ENCODE results near the gene KIF23. TPM values are rescaled to one million over a fixed set of nuclear protein-coding genes. Genes with fewer than 3 reads are reported as not detected.
A peak's percentile ranks its signal among the peaks of the same experiment; 100 is the strongest.

Gene KIF23
- total and polyA plus RNA-seq, 8 donors, result 3.5 to 69.2 (median 31.0) TPM

DNA sequence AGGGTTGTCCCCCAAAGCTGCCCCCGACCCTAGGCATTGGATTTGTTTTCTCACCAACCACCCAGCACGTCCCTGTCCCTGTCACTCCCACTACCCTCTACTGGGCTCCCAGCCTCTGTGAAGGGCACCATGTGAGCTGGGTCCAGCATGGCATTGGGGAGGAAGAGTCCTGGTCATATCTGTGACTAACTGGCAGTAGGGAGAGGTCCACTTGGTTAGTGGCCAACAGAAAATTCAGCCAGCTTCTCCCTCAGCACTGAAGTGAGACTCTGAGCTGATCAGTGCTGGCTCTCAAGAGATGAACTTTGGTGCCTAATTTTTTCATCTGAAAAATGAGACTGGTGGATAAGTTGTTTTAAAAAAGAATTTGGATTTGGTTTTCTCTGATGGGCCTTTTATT lies 11.3 kb upstream of the KIF23 start:
- DNase-seq (no peak), ATAC-seq (no peak)
- no peak overlapping the region for H3K27ac ChIP-seq
- no peaks in the 10 kb centered on the region for H3K27me3 ChIP-seq
- TF ChIP-seq, protein P1, sequence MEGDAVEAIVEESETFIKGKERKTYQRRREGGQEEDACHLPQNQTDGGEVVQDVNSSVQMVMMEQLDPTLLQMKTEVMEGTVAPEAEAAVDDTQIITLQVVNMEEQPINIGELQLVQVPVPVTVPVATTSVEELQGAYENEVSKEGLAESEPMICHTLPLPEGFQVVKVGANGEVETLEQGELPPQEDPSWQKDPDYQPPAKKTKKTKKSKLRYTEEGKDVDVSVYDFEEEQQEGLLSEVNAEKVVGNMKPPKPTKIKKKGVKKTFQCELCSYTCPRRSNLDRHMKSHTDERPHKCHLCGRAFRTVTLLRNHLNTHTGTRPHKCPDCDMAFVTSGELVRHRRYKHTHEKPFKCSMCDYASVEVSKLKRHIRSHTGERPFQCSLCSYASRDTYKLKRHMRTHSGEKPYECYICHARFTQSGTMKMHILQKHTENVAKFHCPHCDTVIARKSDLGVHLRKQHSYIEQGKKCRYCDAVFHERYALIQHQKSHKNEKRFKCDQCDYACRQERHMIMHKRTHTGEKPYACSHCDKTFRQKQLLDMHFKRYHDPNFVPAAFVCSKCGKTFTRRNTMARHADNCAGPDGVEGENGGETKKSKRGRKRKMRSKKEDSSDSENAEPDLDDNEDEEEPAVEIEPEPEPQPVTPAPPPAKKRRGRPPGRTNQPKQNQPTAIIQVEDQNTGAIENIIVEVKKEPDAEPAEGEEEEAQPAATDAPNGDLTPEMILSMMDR (IDR thresholded peaks at IDR 0.05), result no peak
- H3K36me3 ChIP-seq, result no peaks in the 10 kb centered on the region
- H3K9me3 ChIP-seq, result no peaks in the 10 kb centered on the region
- no peak overlapping the region for H3K4me3 ChIP-seq
- intact Hi-C loops (cut with DNase I), result no loop called here
- no peaks in the 10 kb centered on the region for H3K4me1 ChIP-seq

DNA sequence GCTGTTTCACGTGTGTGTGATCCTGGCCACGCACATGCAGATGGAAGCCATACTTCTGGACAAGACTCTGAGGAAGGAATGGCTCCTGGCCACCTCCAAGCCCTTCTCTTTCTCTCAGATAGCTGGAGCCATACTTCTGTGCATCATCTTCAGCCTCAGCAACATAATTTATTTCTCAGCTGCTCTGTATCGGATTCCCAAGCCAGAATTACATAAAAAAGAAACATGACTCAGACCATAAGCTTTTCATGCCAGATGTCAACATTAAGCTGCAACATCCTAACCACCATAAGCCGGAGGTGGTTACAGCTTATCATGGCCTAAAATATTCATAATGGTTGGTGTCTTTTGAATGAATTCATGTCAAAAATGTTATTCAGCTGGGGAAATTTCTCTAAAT lies 10.6 kb upstream of the KIF23 start:
- intact Hi-C loops (cut with DNase I), result no loop called here

DNA sequence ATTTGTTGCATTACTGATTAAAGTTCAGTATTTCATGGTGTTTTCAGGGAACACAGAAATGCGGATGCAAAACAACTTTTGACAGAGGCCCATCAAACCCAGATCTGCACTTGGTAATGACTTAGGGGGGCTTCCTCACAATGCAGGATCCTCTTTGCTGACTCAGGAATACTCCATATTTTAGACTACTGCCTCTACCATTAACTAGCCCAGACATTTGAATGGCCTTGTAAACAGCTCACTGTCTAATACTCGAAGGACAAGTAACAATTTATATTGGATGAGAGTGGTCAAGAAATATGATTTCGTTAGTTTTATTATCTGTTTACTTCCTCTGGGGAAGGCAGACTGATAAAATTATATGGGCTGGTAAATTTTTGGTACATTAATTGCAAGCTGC lies 9.0 kb upstream of the KIF23 start:
- Histone ChIP-seq H3K27ac (no peak overlapping the region), H3K36me3 (no peaks in the 10 kb centered on the region), H3K9me3 (no peaks in the 10 kb centered on the region), H3K27me3 (no peaks in the 10 kb centered on the region), H3K4me1 (no peaks in the 10 kb centered on the region), H3K4me3 (no peak overlapping the region)
- TF ChIP-seq, protein P1 (IDR thresholded peaks at IDR 0.05), result no peak
- no peak for DNase-seq
- ATAC-seq, result no peak
- intact Hi-C loops (cut with DNase I), result no loop called here

More for the DNA sequence above, 10.6 kb upstream of the KIF23 start:
- TF ChIP-seq, protein P1 (IDR thresholded peaks at IDR 0.05), result no peak
- peak; percentile 38 for ATAC-seq
- H3K4me3 ChIP-seq, result no peak overlapping the region
- H3K36me3 ChIP-seq, result no peaks in the 10 kb centered on the region
- no peaks in the 10 kb centered on the region for H3K4me1 ChIP-seq
- no peak for DNase-seq
- H3K9me3 ChIP-seq, result no peaks in the 10 kb centered on the region
- no peaks in the 10 kb centered on the region for H3K27me3 ChIP-seq
- no peak overlapping the region for H3K27ac ChIP-seq

DNA sequence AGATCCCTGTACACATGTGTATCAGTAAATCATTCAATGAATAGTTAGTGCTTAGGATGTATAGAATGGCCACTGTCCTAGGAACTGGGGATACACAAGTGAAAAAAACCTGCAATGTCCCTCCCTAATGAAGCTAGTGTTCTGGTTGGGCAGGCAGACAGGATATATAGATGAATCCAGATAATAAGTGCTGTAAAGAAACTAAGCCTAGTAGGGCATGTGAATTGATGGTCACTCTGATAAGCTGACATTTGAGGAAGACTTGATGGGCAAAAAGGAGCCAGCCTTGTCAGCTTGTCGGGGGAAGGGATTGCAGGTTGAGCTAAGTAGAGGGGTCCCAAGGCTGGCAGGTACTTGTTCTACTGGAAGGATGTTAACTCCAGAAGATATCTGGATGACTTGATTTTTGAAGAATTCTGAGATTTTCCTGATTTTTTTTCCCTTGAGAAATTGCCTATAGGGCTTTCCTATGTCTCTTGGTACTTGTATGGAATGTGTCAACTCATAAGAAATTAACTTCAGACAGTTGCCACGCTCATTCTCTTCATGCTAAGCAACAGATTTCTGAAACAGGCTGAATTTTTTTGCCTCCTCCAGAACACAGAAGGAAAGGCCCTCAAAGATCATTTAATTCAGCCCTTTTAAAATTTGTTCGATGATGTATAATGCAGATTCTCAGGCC lies 6.3 kb upstream of the KIF23 start:
- H3K27ac ChIP-seq, result no peak overlapping the region
- H3K4me3 ChIP-seq, result no peak overlapping the region
- TF ChIP-seq, protein P1 (IDR thresholded peaks at IDR 0.05), result no peak
- DNase-seq (no peak), ATAC-seq (no peak)
- no peaks in the 10 kb centered on the region for H3K4me1 ChIP-seq
- no peaks in the 10 kb centered on the region for H3K36me3 ChIP-seq
- no peaks in the 10 kb centered on the region for H3K27me3 ChIP-seq
- no peaks in the 10 kb centered on the region for H3K9me3 ChIP-seq
- intact Hi-C loops (cut with DNase I), result no loop called here

DNA sequence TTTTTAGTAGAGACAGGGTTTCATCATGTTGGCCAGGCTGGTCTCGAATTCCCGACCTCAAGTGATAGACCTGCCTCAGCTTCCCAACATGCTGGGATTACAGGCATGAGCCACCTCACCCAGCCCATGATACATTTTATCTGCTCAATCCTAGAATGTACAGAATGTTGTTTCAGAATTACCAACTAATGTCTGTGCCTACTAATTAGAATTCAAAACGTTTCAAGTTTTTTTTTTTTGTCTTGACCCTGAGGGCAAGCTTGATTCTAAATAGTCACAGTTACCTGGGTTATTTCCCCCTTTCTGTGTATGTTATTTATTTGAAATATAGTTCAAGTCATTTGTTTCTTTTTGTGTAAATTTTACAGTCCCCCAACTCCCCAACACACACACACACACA lies 5.3 kb upstream of the KIF23 start:
- H3K4me1 ChIP-seq, result peaks cover 0 to 3% of the 10 kb centered on the region in 2 donors
- H3K9me3 ChIP-seq, result no peaks in the 10 kb centered on the region
- intact Hi-C loops (cut with DNase I), result no loop called here
- TF ChIP-seq, protein P1 (IDR thresholded peaks at IDR 0.05), result no peak
- no peaks in the 10 kb centered on the region for H3K27me3 ChIP-seq
- no peaks in the 10 kb centered on the region for H3K36me3 ChIP-seq
- no peak overlapping the region for H3K27ac ChIP-seq
- no peak overlapping the region for H3K4me3 ChIP-seq
- DNase-seq (no peak), ATAC-seq (no peak)
